NCI-H446 (cell line): ENCODE data around the gene LMOD3.

ENCODE experiments used
- DNase-seq, 2 experiments: peaks; one replicate each; lab custom pipeline; 2025; lab: John Stamatoyannopoulos, UW

Gene LMOD3

GRCh38 chr3:69122403-69122802 is at the start of gene LMOD3:
LMOD3 (minus strand) TSS chr3:69122595; CDS start chr3:69122386, 209 bp downstream.
- no peak for DNase-seq

- DNase-seq, result no peak
Observed at GRCh38 chr3:69172058-69172457, 49.7 kb upstream of the LMOD3 start.

GRCh38 chr3:69166446-69166845 is 44.1 kb upstream of the LMOD3 start:
- DNase-seq, result no peak

- DNase-seq, result no peak
Observed at GRCh38 chr3:69165744-69166143, 43.3 kb upstream of the LMOD3 start.

- no peak for DNase-seq
Observed at GRCh38 chr3:69164296-69164695, 41.9 kb upstream of the LMOD3 start.

- DNase-seq, result no peak
Observed at GRCh38 chr3:69162308-69162980, 40.0 kb upstream of the LMOD3 start.

GRCh38 chr3:69161587-69162307 is 39.4 kb upstream of the LMOD3 start:
- DNase-seq, result peak in 1 of 2 experiments; percentile 40

GRCh38 chr3:69160525-69160924 is 38.1 kb upstream of the LMOD3 start:
- no peak for DNase-seq

- no peak for DNase-seq
Observed at GRCh38 chr3:69160107-69160506, 37.7 kb upstream of the LMOD3 start.

- DNase-seq, result no peak
Observed at GRCh38 chr3:69149586-69149985, 27.2 kb upstream of the LMOD3 start.

- no peak for DNase-seq
Observed at GRCh38 chr3:69145688-69146087, 23.3 kb upstream of the LMOD3 start.

GRCh38 chr3:69144631-69145245 is 22.3 kb upstream of the LMOD3 start:
- no peak for DNase-seq

GRCh38 chr3:69143612-69144011 is 21.2 kb upstream of the LMOD3 start:
- DNase-seq, result no peak

- DNase-seq, result no peak
Observed at GRCh38 chr3:69142797-69143454, 20.5 kb upstream of the LMOD3 start.

- no peak for DNase-seq
Observed at GRCh38 chr3:69142090-69142489, 19.7 kb upstream of the LMOD3 start.

- no peak for DNase-seq
Observed at GRCh38 chr3:69141313-69141712, 18.9 kb upstream of the LMOD3 start.

GRCh38 chr3:69137412-69137811 is 15.0 kb upstream of the LMOD3 start:
- no peak for DNase-seq

GRCh38 chr3:69137005-69137404 is 14.6 kb upstream of the LMOD3 start:
- DNase-seq, result no peak

- no peak for DNase-seq
Observed at GRCh38 chr3:69130689-69131088, 8.3 kb upstream of the LMOD3 start.

GRCh38 chr3:69129531-69129930 is 7.1 kb upstream of the LMOD3 start:
- DNase-seq, result no peak

GRCh38 chr3:69128509-69128908 is 6.1 kb upstream of the LMOD3 start:
- no peak for DNase-seq

GRCh38 chr3:69126999-69127398 is 4.6 kb upstream of the LMOD3 start:
- DNase-seq, result no peak

- DNase-seq, result no peak
Observed at GRCh38 chr3:69126216-69126615, 3.8 kb upstream of the LMOD3 start.
